Heart left ventricle (tissue), 13 donors: Measurements from ENCODE around the gene SORCS2.

Experiments used
- CTCF ChIP-seq, 12 donors: fragments of 200-600 bp; sonication (generic) in 4 of 12; IDR thresholded peaks; one replicate each; pipeline versions ENCODE4 v1.5.0 to v1.8.0; 2018 to 2022; ENCODE audit warnings: antibody characterized with exemption in 12 of 12, mild to moderate bottlenecking in 5 of 12
- POLR2A ChIP-seq, 2 donors: fragments of 450-650 bp; IDR thresholded peaks; one replicate each; pipeline ENCODE4 v1.6.1; 2017; ENCODE audit warnings: antibody characterized with exemption in 2 of 2, mild to moderate bottlenecking in 2 of 2, moderate library complexity in 2 of 2
- donor health status: ischemic (EF 13 %, LVEDD 7.1; RV severe dilation, severe dysfunction).
- donor health status: DM: no; HTN: yes; CAD: no.
- donor health status: DM: no; HTN: no; CAD: no.
- donor health status: ischemic (EF 25% LVEDD 6.9; RV normal size, moderate dysfunction).
- donor health status: ischemic (EF 25% LVEDD 5.7; RV mildly dilated, moderate dysfunction).
- donor health status: ischemic (EF 35%, LVEDD 5.7; RV mildly dilated, moderate dysfunction).
- donor health status: nonischemic (EF 11% LVEDD 7.7; RV severe dilation, severe dysfunction).
- donor health status: DM: yes; HTN: yes; CAD: no.
- donor health status: PGD.
- donor health status: ischemic (EF 29% LVEDD 5.4; RV normal size, mild dysfunction).
- donor health status: nonischemic (EF 23%, LVEDD 6.1; RV moderate dilation, normal function).

DNA sequence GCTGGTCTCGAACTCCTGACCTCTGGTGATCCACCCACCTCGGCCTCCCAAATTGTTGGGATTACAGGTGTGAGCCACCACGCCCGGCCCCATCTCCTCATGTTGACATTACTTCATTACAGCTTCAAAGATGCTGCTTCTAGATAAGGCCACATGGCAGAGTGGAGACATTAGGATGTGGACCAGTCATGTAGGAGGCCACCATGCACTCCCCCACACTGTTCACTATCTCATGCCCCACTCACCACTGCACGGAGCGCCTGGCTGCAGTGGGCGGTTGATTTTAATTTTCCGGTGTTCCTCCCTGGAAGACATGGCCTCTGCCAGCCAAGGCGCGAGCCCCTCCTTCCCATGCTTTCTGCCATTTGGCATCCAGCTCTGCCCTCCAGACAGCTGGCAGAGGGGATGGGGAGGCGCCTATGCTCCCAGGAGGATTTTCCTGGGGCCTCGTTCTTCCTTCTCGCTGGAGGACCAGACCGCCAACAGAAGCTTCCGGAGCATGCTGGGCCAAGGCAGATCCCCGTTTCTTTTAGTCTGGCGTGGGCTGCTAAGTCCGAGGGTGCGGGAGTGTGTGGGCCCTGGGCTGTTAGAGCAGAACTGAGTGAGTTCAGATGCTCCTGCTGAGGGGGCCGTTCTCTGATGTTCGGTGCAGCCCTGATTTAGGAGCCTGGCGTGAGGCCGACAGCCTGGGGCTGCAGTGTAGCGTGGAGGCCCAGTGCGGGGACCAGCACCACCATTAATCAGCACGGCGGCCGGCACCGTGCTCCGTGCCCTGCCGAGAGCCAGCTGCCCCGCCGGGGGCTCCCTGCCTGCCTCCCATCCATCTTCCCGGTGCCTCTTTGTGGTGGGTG, 93.1 kb downstream of the SORCS2 start:
- no peak for TF ChIP-seq CTCF (IDR thresholded peaks at IDR 0.05)
- no peak for TF ChIP-seq POLR2A (IDR thresholded peaks at IDR 0.05)
